Middle frontal gyrus (tissue), 1 donor: ENCODE results near the gene ZNF236.
"Not testable (repeated sequence)": the region's sequence is repeated elsewhere in the genome, so short reads cannot be mapped to it uniquely, and the experiment has no call there.

Source experiments
- DNase-seq: peaks from one replicate; pipeline ENCODE4 v3.0.0-alpha.2; 2015; ENCODE audit warnings: low spot score; ENCODE audit errors: extremely low spot score

Gene ZNF236

DNA sequence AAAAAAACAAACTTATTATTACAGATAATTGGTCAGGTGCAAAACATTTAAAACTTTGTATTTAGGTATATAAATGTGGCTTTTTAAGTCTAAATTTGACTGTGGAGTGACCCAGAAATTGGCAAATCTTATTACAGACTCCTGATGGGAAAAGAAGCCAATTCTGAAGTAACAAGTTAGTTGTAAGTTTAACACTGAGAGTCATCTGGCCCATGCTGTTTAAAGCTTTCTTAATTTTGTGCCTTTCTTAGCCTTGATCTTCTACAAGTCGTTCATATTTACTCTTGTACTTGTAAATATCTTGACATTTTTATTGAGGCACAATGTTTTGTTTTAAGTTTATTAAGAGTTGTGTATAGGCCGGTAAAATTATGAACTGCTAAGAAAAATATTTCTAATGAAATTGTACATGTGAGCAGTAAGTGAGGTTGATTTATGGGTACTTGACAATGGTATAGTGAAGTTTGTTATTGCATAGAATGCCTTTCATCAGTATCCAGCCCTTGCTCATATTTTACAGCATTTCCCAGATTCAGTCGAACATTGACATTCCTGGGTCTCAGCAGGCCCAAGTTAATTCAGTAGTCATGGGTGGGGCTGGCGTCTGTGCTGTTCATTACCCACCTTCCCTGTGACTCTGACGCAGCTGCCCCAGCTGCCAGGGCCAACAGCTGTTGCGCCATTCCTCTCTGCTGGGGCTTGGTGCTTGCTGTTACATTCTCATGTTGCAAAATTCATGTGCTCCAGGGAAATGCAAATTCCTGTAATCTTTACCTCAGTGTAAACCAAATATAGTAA is 121.4 kb downstream of the ZNF236 start:
- no peak for DNase-seq

DNA sequence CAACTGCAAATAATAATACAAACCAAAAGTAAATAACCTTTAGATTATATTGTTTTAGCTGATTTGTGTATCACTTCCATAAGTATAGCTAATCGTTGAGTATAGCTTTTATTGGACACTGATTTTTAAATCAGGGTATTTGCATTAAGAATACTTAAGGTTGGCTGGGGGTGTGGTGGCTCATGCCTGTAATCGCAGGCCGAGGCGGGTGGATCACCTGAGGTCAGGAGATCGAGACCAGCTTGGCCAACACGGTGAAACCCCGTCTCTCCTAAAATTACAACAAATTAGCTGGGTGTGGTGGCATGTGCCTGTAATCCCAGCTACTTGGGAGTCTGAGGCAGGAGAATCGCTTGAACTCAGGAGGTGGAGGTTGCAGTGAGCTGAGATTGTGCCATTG is 122.0 kb downstream of the ZNF236 start:
- not testable (repeated sequence) for DNase-seq

DNA sequence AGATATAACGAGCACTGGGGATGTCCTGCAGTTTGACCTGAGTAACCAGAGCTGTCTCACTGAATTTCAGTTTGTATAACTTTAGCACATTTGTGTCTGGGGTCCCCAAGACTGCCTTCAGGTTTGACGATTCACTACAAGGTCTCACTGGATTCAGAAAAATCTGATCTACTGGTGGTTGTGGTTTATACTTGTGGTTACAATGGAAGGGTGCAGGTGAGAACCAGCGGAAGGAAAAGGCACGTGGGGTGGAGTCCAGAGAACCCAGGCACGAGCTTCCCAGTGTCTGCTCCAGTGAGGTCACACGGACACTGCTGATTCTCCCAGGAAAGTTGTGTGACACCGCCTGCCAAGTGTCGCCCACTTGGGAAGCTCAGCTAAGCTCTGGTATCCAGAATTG is 126.0 kb downstream of the ZNF236 start:
- DNase-seq: no peak

DNA sequence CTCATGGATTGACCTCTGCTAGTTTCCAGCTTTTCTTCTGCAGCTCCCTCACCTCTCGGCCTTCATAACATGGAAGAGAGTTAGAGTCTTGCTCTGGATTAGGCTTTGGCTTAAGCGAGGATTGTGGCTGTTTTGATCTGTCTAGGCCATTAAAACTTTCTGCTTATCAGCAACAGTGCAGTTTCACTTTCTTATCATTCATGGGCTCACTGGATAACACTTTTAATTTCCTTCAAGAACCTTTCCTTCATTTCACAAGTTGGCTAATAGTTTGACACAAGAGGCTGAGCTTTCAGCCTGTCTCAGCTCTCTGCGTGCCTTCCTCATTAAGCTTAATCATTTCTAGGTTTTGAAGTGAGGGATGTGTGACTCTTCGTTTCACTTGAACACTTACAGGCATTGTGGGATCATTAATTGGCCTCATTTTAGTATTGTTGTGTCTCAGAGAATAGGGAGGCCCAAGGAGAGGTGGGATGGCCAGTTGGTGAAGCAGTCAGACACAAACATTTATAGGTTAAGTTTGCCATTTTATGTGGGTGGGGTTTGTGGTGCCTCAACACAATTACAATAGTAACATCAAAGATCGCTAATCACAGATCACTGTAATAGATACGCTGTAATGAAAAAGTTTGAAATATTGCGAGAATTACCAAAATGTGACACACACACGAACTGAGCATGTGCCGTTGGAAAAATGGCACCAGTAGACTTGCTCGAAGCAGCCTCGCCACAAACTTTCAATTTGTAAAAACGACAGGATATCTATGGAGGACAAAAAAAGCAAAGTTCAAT is 129.3 kb downstream of the ZNF236 start:
- DNase-seq: no peak

DNA sequence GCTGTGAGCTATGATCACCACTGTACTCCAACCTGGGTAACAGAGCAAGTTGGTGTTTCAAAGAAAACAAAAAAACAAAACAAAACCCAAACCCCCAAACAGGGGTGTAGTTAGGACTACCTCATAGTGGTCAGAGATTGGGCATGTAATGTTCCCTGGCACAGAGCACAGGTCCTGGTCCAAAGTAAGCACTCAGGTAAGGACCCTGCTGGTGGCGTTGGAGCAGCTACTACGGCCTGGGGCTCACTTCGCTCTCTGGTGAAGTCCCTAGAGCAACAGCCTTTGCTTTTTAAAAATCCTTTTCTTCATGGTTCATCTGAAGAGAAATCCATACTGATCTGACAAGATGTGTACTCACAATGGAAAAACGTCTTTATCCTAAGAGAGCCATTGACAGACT is 130.4 kb downstream of the ZNF236 start:
- no peak for DNase-seq

DNA sequence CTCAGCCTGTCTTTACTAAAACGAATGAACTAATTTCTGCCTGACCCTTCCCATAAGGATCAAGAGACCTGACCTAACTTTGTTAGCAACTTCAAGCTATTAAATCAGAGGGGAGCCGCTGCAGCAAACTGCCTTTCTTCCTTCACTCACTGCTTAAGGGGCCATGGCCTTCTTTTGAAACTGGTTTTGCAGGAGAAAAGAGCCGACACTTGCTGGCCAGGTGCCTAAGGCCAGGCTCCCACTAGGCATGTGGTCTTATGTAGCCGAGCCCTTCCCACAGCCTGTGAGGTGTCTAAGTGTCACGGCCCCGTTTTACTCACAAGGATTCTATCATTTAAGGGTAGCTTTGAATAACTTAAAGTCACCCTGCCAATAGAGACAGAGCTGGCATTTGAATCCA is 130.8 kb downstream of the ZNF236 start:
- DNase-seq: no peak

DNA sequence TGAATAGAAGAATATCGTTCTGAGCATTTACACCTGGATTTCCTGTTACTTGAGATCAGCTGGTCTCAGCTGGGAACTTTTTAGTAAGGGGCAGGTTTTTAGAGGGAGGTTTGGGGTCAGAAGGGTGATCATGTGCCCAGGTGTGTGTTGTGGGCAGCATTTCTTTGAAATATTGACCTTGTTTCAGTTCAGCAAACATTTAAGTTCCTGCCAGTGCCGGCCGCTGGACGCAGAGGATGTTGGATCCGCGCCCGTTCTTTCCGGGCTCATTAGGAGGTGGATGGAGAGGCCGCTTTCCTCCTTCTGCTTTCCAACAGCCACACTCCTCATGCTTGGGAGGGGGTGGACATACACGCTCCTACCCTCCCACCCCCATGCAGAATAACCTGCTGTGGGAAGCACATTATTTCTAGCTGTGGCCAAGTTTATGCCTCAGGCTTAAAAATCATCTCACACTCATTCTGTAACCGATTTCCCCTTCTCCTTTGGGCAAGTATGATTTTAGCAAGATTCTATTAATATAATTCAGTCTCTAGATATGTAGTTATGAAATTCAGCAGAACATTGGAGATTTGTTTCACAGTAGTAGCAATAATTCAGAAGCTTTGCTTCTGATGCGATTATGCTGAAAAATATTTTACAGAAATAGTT is 131.4 kb downstream of the ZNF236 start:
- no peak for DNase-seq

DNA sequence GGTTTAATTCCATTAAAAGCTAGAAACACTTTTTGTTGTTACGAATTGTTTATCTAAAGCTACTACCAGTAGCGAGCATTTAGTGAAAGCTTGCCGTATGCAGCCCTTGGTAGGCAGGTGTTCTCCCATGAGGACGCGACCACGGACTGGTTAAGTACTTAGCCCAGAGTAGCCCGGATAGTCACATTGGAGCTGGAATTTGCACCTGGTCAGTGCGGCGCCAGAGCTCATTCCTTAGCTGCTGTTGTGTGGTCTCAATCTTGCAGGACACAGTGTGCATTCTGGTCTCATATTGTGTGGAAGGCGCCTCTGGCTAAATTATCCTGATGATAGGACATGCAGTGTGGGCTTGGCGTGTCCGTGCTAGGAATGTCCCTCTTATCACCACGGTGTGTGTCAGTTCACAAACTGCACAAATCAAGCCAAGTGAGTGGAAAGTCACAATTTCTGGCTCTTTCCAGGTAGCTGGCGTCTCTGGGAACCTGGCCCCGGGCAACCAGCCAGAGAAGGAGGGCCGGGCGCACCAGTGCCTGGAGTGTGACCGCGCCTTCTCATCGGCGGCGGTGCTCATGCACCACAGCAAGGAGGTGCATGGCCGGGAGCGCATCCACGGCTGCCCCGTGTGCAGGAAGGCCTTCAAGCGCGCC is 133.3 kb downstream of the ZNF236 start:
- DNase-seq: no peak

DNA sequence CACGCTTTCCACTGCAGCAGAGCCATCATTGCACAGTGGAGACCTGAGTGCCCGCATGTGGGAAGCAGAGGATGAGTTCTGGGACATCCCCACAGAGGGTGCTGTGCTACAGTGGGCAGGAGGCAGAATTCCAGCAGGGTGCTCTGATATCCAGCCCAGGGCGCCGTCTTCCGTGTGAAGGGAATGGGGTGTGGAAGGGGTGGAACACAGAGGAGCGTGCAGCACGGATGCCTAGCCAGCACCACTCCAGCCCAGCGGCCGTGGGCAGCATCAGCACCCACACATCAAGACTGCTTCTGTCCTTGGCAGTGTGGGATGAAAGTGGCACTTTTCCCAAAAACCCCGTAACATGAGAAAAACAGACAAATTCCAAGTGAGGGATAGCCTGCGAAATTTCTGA is 134.3 kb downstream of the ZNF236 start:
- DNase-seq: no peak

DNA sequence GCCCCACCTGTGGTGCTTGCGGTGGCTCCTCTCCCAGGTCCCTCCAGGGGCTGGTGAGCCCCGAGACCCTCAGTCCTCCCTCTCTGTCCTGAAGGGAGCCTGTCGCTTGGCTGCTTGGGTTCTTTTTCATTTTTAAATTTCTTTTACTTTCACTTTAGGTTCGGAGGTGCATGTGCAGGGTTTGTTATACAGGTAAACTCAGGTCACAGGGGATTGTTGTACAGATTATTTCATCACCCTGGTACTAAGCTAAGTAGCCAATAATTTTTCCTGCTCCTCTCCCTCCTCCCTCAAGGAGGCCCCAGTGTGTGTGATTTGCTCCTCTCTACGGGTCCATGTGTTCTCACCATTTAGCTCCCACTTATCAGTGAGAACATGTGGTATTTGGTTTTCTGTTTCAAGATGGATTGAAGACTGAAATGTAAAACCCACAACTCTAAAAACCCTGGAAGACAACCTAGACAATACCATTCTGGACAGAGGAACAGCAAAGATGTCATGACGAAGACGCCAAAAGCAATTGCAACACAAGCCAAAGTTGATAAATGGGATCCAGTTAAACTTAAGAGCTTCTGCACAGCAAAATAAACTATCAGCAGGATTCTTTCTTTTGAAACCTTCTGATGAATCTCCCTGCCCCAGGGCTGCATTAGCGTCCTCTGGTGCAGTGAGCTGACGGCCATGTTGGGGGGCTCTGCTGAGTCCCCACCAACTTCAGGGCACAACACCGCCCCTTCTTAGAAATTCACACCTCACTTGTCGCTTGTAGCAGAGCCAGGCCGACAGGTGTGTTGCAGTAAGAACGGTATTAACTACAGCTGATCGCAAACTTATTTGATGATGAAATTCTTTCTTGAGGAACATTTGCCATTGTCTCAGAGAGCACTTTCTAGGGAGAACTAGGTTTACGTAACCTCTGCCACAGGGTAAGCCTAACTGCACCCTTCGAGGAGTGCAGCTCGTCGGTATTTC is 135.3 kb downstream of the ZNF236 start:
- no peak for DNase-seq

DNA sequence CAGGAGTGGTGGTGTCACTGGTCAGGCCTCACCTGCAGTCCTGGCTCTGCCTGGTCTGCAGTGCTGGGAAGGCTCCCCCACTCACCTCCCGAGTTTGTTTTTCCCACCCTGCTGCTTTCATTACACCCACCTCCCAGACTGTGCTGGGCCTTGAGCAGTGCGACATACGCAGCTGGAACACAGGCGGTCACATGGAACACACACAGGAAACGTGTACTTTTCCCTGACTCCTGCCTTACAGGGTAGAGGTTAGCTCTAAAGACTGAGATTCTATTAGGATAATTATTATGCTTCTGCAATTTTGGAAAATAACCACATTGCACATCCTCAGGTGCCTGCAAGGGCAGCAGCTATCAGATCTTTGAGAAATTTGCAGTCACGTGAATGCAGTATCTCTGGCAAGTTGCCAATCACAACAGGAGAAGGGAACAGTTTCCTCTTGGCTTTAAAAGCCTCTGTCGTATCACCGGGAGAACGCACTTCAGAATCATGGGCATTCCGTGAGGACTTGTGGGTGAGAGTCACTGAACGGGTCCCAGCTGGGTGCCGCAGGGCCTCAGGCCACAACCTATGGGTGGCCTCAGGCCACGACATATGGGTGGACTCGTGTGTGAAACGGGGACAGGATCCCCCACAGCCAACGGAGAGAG is 136.5 kb downstream of the ZNF236 start:
- no peak for DNase-seq

DNA sequence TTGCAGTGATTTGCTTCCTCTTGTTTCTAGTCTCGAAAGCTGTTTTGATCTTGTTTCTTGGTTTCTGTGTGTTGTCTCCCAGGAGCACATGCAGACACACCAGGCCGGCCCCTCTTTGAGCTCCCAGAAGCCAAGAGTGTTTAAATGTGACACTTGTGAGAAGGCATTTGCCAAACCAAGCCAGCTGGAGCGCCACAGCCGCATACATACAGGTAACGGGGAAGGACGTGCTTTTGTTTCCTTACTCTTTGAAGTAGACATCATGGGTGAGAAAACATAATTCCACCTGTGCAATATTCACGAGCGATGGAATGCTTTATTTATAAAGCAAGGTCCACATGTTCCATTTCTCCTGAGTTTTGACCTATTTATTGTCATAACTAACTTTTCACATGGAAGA is 137.2 kb downstream of the ZNF236 start:
- DNase-seq: no peak

DNA sequence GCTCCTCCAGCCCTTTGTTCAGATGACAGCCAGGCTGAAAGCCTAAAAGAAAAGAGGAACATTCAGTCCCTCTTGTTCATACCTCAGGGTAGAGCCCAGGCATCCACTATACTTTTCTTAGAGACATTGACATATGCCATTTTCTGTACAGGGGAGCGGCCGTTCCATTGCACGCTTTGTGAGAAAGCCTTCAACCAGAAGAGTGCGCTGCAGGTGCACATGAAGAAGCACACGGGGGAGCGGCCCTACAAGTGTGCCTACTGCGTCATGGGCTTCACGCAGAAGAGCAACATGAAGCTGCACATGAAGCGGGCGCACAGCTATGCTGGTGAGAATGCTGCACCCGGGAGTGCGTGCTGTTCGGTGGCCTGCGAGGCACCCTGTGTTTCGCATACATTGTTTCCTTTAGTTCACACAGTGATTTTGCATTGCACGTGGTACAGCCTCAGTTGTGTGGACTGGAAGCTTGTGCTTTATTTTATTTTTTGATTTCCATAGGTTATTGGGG is 138.2 kb downstream of the ZNF236 start:
- DNase-seq: no peak

DNA sequence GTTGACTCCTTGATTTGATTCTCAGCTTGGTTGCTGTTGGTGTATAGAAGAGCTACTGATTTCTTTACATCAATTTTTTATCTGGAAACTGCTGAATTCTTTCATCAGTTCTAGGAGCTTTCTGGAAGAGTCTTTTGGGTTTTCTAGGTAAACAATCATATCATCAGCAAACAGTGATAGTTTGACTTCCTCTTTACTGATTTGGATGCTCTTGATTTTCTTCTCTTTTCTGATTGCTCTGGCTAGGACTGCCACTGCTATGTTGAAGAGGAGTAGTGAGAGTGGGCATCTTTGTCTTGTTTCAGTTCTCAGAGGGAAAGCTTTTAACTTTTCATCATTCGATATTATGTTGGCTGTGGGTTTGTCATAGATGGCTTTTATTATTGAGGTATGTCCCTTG is 140.5 kb downstream of the ZNF236 start:
- no peak for DNase-seq

DNA sequence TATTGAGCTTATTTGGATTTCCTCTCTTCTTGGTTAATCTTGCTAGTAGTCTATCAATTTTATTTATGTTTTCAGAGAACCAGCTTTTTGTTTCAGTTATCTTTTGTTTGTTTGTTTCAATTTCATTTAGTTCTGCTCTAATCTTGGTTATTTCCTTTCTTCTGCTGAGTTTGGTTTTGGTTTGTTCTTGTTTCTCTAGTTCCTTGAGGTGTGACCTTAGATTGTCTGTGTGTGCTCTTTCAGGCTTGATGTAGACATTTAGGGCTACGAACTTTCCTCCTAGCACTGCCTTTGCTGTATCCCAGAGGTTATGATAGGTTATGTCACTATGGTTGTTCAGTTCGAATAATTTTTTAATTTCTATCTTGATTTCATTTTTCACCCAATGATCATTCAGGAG is 141.6 kb downstream of the ZNF236 start:
- no peak for DNase-seq

DNA sequence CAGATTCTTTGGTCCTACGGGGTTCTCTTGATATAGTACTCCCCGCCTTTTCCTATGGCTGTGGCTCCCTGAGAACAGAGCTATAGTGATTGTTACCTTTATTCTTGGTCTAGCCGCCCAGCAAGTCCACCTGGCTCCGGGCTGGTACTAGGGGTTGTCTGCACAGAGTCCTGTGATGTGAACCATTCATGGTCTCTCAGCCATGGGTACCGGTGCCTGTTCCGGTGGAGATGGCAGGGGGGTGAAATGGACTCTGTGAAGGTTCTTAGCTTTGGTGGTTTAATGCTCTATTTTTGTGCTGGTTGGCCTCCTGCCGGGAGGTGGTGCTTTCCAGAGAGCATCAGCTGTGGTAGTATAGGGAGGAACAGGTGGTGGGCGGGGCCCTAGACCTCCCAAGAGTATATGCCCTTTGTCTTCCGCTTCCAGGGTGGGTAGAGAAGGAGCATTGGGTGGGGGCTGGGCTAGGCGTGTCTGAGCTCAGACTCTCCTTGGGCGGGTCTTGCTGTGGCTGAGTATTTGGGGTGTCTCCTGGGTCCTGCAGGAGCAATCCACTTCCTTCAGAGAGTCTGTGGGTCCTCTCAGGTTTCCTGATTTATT is 143.3 kb downstream of the ZNF236 start:
- DNase-seq: not testable (repeated sequence)

DNA sequence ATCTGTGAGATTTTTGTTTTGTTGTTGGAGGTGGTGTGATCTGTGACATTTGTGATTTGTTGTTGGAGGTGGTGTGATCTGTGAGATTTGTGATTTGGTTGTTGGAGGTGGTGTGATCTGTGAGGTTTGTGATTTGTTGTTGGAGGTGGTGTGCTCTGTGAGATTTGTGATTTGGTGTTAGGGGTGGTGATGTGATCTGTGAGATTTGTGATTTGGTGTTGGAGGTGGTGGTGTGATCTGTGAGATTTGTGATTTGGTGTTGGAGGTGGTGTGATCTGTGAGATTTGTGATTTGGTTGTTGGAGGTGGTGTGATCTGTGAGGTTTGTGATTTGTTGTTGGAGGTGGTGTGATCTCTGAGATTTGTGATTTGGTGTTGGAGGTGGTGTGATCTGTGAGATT is 144.9 kb downstream of the ZNF236 start:
- DNase-seq: not testable (repeated sequence)

DNA sequence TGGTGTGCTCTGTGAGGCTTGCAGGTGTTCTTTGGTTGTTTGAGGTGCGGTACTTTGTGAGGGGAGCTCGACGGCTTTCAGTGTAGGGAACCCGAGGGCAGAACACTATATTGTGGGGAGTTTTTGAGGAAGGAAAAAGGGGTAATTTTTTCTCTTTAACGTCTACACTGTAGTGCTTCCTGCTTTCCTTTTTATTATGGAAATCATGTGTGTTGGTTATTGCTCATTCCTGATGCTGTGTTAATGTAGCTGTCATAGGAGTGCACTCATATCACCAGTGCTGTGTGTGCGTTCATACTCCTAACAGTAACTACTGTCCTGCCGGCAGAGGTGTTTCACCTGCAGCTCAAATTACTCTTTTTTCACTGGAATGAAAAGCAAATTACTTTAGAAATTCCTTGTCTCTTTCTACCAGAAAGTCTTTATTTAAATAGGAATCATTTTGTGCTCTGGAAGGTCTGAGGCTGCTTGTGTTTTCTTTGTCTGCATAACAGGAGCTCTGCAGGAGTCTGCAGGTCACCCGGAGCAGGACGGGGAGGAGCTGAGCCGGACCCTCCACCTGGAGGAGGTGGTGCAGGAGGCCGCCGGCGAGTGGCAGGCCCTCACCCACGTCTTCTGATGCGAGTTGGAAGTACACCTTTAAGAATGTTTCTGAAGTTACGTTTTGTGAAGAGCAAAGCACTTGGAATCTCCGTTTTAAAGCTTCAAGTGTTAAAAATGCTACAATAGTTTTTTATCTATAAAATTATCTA is 145.5 kb downstream of the ZNF236 start:
- DNase-seq: no peak
